GM13977 (cell line): ENCODE measurements around the gene NIPAL3.
A peak's percentile ranks its signal among the peaks of the same experiment; 100 is the strongest.
"Not testable (repeated sequence)": the region's sequence is repeated elsewhere in the genome, so short reads cannot be mapped to it uniquely, and the experiment has no call there.

Experiments
- DNase-seq: peaks from one replicate; pipeline ENCODE4 v3.0.0; 2012; ENCODE audit warnings: low spot score
- CTCF ChIP-seq: IDR thresholded peaks from 2 replicates; pipeline ENCODE4 v1.5.1; 2012; ENCODE audit warnings: mild to moderate bottlenecking, control low read depth; ENCODE audit not compliant: insufficient read depth; ENCODE audit errors: extremely low read depth, missing control alignments
- in situ Hi-C: fragments of 300-500 bp; cut with MboI; formaldehyde crosslinking; loops from one replicate; pipeline ENCODE4 v1.12.0; 2022; ENCODE audit warnings: low sequenced_read_pairs, low pct_unique_long_range_greater_than_20kb, mixed read lengths, inconsistent platforms; ENCODE audit not compliant: unreplicated experiment

NIPAL3 gene

GRCh38 chr1:24490101-24490781 is 74.6 kb downstream of the NIPAL3 start:
- DNase-seq = no peak
- TF ChIP-seq CTCF = no peak
- in situ Hi-C loops = no loop called here

- no peak for DNase-seq
- in situ Hi-C loops = no loop called here
- TF ChIP-seq CTCF = no peak
Measured at GRCh38 chr1:24491577-24492360, 76.2 kb downstream of the NIPAL3 start.

GRCh38 chr1:24492935-24493334 is 77.3 kb downstream of the NIPAL3 start:
- DNase-seq, in situ Hi-C loops: not testable (repeated sequence)

GRCh38 chr1:24493785-24494184 is 78.2 kb downstream of the NIPAL3 start:
- in situ Hi-C loops = no loop called here
- TF ChIP-seq CTCF = no peak
- no peak for DNase-seq

GRCh38 chr1:24498589-24498988 is 83.0 kb downstream of the NIPAL3 start:
- in situ Hi-C loops = no loop called here
- no peak for DNase-seq
- TF ChIP-seq CTCF = no peak

GRCh38 chr1:24500448-24501048 is 84.9 kb downstream of the NIPAL3 start:
- in situ Hi-C loops = no loop called here
- DNase-seq = no peak
- TF ChIP-seq CTCF = no peak

GRCh38 chr1:24501371-24502064 is 85.9 kb downstream of the NIPAL3 start:
- no peak for TF ChIP-seq CTCF
- DNase-seq = peak; percentile 68
- in situ Hi-C loops = no loop called here
